Spleen (tissue), 11 donors: ENCODE data around the gene RPA1. TPM values are rescaled to one million over a fixed set of nuclear protein-coding genes. Genes with fewer than 3 reads are reported as not detected.

Experiments
- DNase-seq: peaks from one replicate; pipeline ENCODE4 v3.0.0-alpha.2; 2020
- H3K27ac ChIP-seq, 8 donors: fragments of 200-600 bp; sonication (generic) in 7 of 8; 1 replicate in 4 of 8; 2 replicates in 4 of 8; pipeline versions ENCODE4 v1.5.0 to v1.8.0; 2016 to 2021; ENCODE audit warnings: inconsistent platforms in 4 of 8, mild to moderate bottlenecking in 4 of 8, moderate library complexity in 1 of 8
- H3K27me3 ChIP-seq, 7 donors: fragments of 200-600 bp; sonication (generic) in 6 of 7; replicated peaks in 1 of 7; 1 replicate in 4 of 7; 2 replicates in 3 of 7; pipeline versions ENCODE4 v1.5.0 to v1.8.0; 2016 to 2021; ENCODE audit warnings: inconsistent platforms in 3 of 7, mild to moderate bottlenecking in 1 of 7
- H3K36me3 ChIP-seq, 6 donors: fragments of 200-600 bp; sonication (generic) in 5 of 6; 1 replicate in 4 of 6; 2 replicates in 2 of 6; pipeline versions ENCODE4 v1.5.0 to v1.8.0; 2016 to 2021; ENCODE audit warnings: inconsistent platforms in 2 of 6
- H3K4me1 ChIP-seq, 6 donors: fragments of 200-600 bp; sonication (generic) in 5 of 6; 1 replicate in 3 of 6; 2 replicates in 3 of 6; pipeline versions ENCODE4 v1.5.0 to v1.8.0; 2016 to 2021; ENCODE audit warnings: inconsistent platforms in 3 of 6
- H3K4me3 ChIP-seq, 8 donors: fragments of 200-600 bp; sonication (generic) in 7 of 8; 1 replicate in 4 of 8; 2 replicates in 4 of 8; pipeline versions ENCODE4 v1.5.0 to v1.8.0; 2016 to 2021; ENCODE audit warnings: inconsistent platforms in 4 of 8, mild to moderate bottlenecking in 4 of 8, moderate library complexity in 2 of 8
- H3K9me3 ChIP-seq, 8 donors: fragments of 200-600 bp; sonication (generic) in 7 of 8; 1 replicate in 4 of 8; 2 replicates in 4 of 8; pipeline versions ENCODE4 v1.5.0 to v1.8.0; 2016 to 2021; ENCODE audit warnings: inconsistent platforms in 4 of 8
- CTCF ChIP-seq, 11 experiments: fragments of 200-600 bp in 7 of 11; fragments of 450-650 bp in 4 of 11; sonication (generic) in 4 of 11; IDR thresholded peaks in 8 of 11; conservative IDR thresholded peaks in 3 of 11; 1 replicate in 7 of 11; 2 replicates in 4 of 11; pipeline versions ENCODE4 v1.4.0 to v1.8.0; 2016 to 2021; ENCODE audit warnings: antibody characterized with exemption in 11 of 11, inconsistent platforms in 4 of 11, mild to moderate bottlenecking in 1 of 11
- POLR2A ChIP-seq, 3 donors: fragments of 450-650 bp; IDR thresholded peaks; one replicate each; pipeline ENCODE4 v1.5.1; 2017; ENCODE audit warnings: antibody characterized with exemption in 3 of 3, mild to moderate bottlenecking in 1 of 3
- POLR2AphosphoS5 ChIP-seq, 3 donors: sonication (generic); formaldehyde crosslinking; IDR thresholded peaks; one replicate each; pipeline ENCODE4 v1.5.1; 2017; ENCODE audit warnings: antibody characterized with exemption in 3 of 3
- WGBS, 5 donors: extraction: QIAGEN DNeasy Blood & Tissue Kit in 3 of 5; methylation state at CpG; one replicate each; pipeline versions ENCODE4 v1.1.5 to v1.1.7; 2013 to 2018; 5-methylcytosine and 5-hydroxymethylcytosine counted together
- intact Hi-C: fragments of 100-400 bp; cut with DNase I; formaldehyde crosslinking; loops from one replicate; pipeline ENCODE4 v1.15.0; 2023; ENCODE audit warnings: low total_unique reads
- polyA plus RNA-seq, 3 donors: library from polyadenylated mRNA; stranded (reverse); fragments of 200-250 nt; gene quantifications; one replicate each; pipeline ENCODE4 v1.2.1, GENCODE V29; 2013
- total RNA-seq, 7 donors: library from RNA; depleted of rRNA in 3 of 7; stranded (reverse); fragments of >200 nt in 3 of 7; fragmentation: NEBNext Ultra II Directional in 4 of 7; extraction: Animal tissue kit (Norgen Biotek cat#: 25700) in 4 of 7; gene quantifications; one replicate each; pipeline versions ENCODE4 v1.1.0 to v1.2.1, GENCODE V29; 2016 to 2021
- donor health status: healthy with polysubstance abuse.
- donor health status: DM: no; HTN: no; CAD: no; lungs with moderate emphysema.
- donor health status: DM: no; HTN: no; CAD: no.
- donor health status: Bipolar disorder and iron deficiency.
- donor health status: healthy.
- donor health status: DM: no; HTN: no; CAD: no.
- donor health status: DM: yes; HTN: yes; CAD: no.

The RPA1 gene
- total and polyA plus RNA-seq, 10 donors = 20.7 to 101 (median 35.1) TPM

- Histone ChIP-seq H3K4me3 (no peak overlapping the region), H3K36me3 (peaks cover 0 to 88% (median 34%) of the 10 kb centered on the region in 6 donors), H3K4me1 (no peaks in the 10 kb centered on the region), H3K27ac (no peak overlapping the region), H3K27me3 (no peaks in the 10 kb centered on the region), H3K9me3 (no peaks in the 10 kb centered on the region)
- WGBS, 5 donors = 96 to 100% (median 96%) methylated on average over 5 to 7 of the region's 7 CpGs
- TF ChIP-seq POLR2AphosphoS5 (IDR thresholded peaks at IDR 0.05) = no peak
- TF ChIP-seq CTCF (IDR thresholded peaks at IDR 0.05 in 8 of 11, conservative IDR thresholded peaks at IDR 0.05 in 3 of 11) = no peak
- TF ChIP-seq POLR2A (IDR thresholded peaks at IDR 0.05) = no peak
- intact Hi-C loops = no loop called here
- peak; percentile 25 for DNase-seq
Measured at GRCh38 chr17:1800240-1800639, 29.6 kb upstream of the RPA1 start.

- H3K4me3 ChIP-seq = no peak overlapping the region
- no peak for DNase-seq
Measured at GRCh38 chr17:1800712-1801111, 29.1 kb upstream of the RPA1 start.

GRCh38 chr17:1802429-1802828 is 27.4 kb upstream of the RPA1 start:
- DNase-seq = no peak
- intact Hi-C loops = no loop called here
- 91 to 100% (median 94%) methylated on average over 1 of the region's 1 CpG for WGBS, 5 donors
- Histone ChIP-seq H3K27ac (no peak overlapping the region), H3K4me3 (no peak overlapping the region), H3K4me1 (no peaks in the 10 kb centered on the region), H3K27me3 (no peaks in the 10 kb centered on the region), H3K36me3 (peaks cover 0 to 94% (median 36%) of the 10 kb centered on the region in 6 donors), H3K9me3 (no peaks in the 10 kb centered on the region)
- no peak for TF ChIP-seq CTCF (IDR thresholded peaks at IDR 0.05 in 8 of 11, conservative IDR thresholded peaks at IDR 0.05 in 3 of 11)
- no peak for TF ChIP-seq POLR2AphosphoS5 (IDR thresholded peaks at IDR 0.05)
- no peak for TF ChIP-seq POLR2A (IDR thresholded peaks at IDR 0.05)

More at GRCh38 chr17:1800712-1801111, 29.1 kb upstream of the RPA1 start:
- intact Hi-C loops = no loop called here
- no peaks in the 10 kb centered on the region for H3K9me3 ChIP-seq
- H3K27ac ChIP-seq = no peak overlapping the region
- H3K36me3 ChIP-seq = peaks cover 0 to 92% (median 34%) of the 10 kb centered on the region in 6 donors
- WGBS, 5 donors = 84 to 89% (median 88%) methylated on average over 4 of the region's 4 CpGs
- H3K27me3 ChIP-seq = no peaks in the 10 kb centered on the region
- H3K4me1 ChIP-seq = no peaks in the 10 kb centered on the region
- TF ChIP-seq CTCF (IDR thresholded peaks at IDR 0.05 in 8 of 11, conservative IDR thresholded peaks at IDR 0.05 in 3 of 11) (no peak), POLR2AphosphoS5 (IDR thresholded peaks at IDR 0.05) (no peak), POLR2A (IDR thresholded peaks at IDR 0.05) (no peak)

- DNase-seq = peak; percentile 15
- 89 to 95% (median 93%) methylated on average over 6 of the region's 6 CpGs for WGBS, 5 donors
- TF ChIP-seq POLR2AphosphoS5 (IDR thresholded peaks at IDR 0.05) (no peak), CTCF (IDR thresholded peaks at IDR 0.05 in 8 of 11, conservative IDR thresholded peaks at IDR 0.05 in 3 of 11) (peak in 1 of 11 experiments; percentile 6)
- H3K9me3 ChIP-seq = no peaks in the 10 kb centered on the region
- no peak overlapping the region for H3K27ac ChIP-seq
- H3K36me3 ChIP-seq = peaks cover 0 to 88% (median 36%) of the 10 kb centered on the region in 6 donors
- H3K4me3 ChIP-seq = no peak overlapping the region
- intact Hi-C loops = no loop called here
- no peaks in the 10 kb centered on the region for H3K27me3 ChIP-seq
- no peaks in the 10 kb centered on the region for H3K4me1 ChIP-seq
Measured at GRCh38 chr17:1803280-1803679, 26.5 kb upstream of the RPA1 start.
